ENCODE measurements around the gene RTRAF.

DNA sequence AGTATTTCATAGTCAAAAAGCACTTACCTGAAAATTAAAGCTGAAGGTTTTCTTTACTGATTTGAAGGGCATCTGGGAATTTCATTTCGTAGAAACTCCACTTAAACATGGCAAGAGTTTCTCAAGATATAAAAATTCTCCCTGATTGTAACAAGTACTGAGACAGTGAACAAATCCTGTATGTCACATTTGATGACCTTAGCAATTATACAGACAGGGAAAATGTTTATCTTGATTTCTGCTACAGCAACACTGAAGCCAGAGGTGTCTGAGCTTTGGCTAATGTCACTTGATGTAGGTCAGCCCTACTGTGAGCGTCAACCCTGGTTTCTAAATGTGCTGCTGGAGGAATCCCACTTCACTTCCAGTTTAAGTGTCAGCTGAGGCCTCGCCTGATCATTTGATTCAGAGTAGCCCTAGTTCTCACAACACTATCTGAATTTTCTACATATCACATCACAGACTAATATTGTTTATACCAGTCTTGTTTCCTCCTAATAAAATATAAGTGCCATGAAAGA, 20.9 kb downstream of the RTRAF start:
- TF ChIP-seq, protein P1, sequence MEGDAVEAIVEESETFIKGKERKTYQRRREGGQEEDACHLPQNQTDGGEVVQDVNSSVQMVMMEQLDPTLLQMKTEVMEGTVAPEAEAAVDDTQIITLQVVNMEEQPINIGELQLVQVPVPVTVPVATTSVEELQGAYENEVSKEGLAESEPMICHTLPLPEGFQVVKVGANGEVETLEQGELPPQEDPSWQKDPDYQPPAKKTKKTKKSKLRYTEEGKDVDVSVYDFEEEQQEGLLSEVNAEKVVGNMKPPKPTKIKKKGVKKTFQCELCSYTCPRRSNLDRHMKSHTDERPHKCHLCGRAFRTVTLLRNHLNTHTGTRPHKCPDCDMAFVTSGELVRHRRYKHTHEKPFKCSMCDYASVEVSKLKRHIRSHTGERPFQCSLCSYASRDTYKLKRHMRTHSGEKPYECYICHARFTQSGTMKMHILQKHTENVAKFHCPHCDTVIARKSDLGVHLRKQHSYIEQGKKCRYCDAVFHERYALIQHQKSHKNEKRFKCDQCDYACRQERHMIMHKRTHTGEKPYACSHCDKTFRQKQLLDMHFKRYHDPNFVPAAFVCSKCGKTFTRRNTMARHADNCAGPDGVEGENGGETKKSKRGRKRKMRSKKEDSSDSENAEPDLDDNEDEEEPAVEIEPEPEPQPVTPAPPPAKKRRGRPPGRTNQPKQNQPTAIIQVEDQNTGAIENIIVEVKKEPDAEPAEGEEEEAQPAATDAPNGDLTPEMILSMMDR (IDR thresholded peaks at IDR 0.05; ENCODE audit: insufficient read depth, low read length): no peak
- no peak for TF ChIP-seq POLR2AphosphoS5 (IDR thresholded peaks at IDR 0.05; ENCODE audit: low read depth)

Data from HL-60 (cell line).